ENCODE data around the gene BANK1.

GRCh38 chr4:101853691-101854090, 63.2 kb downstream of the BANK1 start:
- TF ChIP-seq, protein P1, sequence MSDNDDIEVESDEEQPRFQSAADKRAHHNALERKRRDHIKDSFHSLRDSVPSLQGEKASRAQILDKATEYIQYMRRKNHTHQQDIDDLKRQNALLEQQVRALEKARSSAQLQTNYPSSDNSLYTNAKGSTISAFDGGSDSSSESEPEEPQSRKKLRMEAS (IDR thresholded peaks at IDR 0.05; ENCODE audit: low read depth), result no peak
- TF ChIP-seq CTCF (IDR thresholded peaks at IDR 0.05) (no peak), GABPA (IDR thresholded peaks at IDR 0.05; ENCODE audit: low read depth) (no peak), EZH2phosphoT487 (IDR thresholded peaks at IDR 0.05; ENCODE audit: borderline replicate concordance, low read depth) (no peak), CHD2 (IDR thresholded peaks at IDR 0.05; ENCODE audit: low read length, partially characterized antibody) (no peak), EP300 (IDR thresholded peaks at IDR 0.05; ENCODE audit: borderline replicate concordance in 1 of 2, low read depth in 1 of 2, low read length in 1 of 2) (no peak), USF1 (IDR thresholded peaks at IDR 0.05; ENCODE audit: borderline replicate concordance, low read depth) (no peak), FOXM1 (IDR thresholded peaks at IDR 0.05; ENCODE audit: low read depth) (no peak), POLR2AphosphoS5 (IDR thresholded peaks at IDR 0.05; ENCODE audit: low read depth, low read length) (no peak), GATA2 (CRISPR knock-in tag; IDR thresholded peaks at IDR 0.05) (no peak), RAD21 (IDR thresholded peaks at IDR 0.05; ENCODE audit: low read length) (no peak), TCF12 (IDR thresholded peaks at IDR 0.05) (no peak)
